HEK293T (cell line): ENCODE measurements around the gene TMC3.
"Not testable (repeated sequence)": the region's sequence is repeated elsewhere in the genome, so short reads cannot be mapped to it uniquely, and the experiment has no call there.

Experiments
- CTCF ChIA-PET: fragments of 350-600 bp; formaldehyde crosslinking; extraction: SDS; loops from one replicate; lab custom pipeline; 2021; ENCODE audit warnings: antibody characterized with exemption, inconsistent platforms; lab: Yijun Ruan, JAX
- POLR2A ChIA-PET: fragments of 350-600 bp; formaldehyde crosslinking; extraction: SDS; loops from one replicate; lab custom pipeline; 2020; ENCODE audit warnings: antibody characterized with exemption, inconsistent platforms; lab: Yijun Ruan, JAX
- DNase-seq: peaks from one replicate; pipeline ENCODE4 v3.0.0; 2012; ENCODE audit warnings: mixed read lengths; ENCODE audit errors: extremely low spot score
- ARNT ChIP-seq: fragments of 450-650 bp; IDR thresholded peaks from 2 replicates; pipeline ENCODE4 v1.6.1; 2017; ENCODE audit warnings: mild to moderate bottlenecking
- BHLHE40 ChIP-seq: fragments of 450-650 bp; IDR thresholded peaks from 2 replicates; pipeline ENCODE4 v1.6.1; 2016; ENCODE audit warnings: mild to moderate bottlenecking, moderate library complexity, borderline replicate concordance
- CTBP1 ChIP-seq: fragments of 450-650 bp; IDR thresholded peaks from 2 replicates; pipeline ENCODE4 v1.6.1; 2016; ENCODE audit warnings: borderline replicate concordance
- ELF4 ChIP-seq: fragments of 450-650 bp; IDR thresholded peaks from 2 replicates; pipeline ENCODE4 v1.6.1; 2017; ENCODE audit warnings: antibody characterized with exemption
- FOXA1 ChIP-seq: fragments of 450-650 bp; IDR thresholded peaks from 2 replicates; pipeline ENCODE4 v1.6.1; 2016; ENCODE audit warnings: mild to moderate bottlenecking
- FOXK2 ChIP-seq: fragments of 450-650 bp; IDR thresholded peaks from 2 replicates; pipeline ENCODE4 v1.6.1; 2016; ENCODE audit warnings: mild to moderate bottlenecking
- FOXM1 ChIP-seq: fragments of 450-650 bp; IDR thresholded peaks from 2 replicates; pipeline ENCODE4 v1.6.1; 2017; ENCODE audit warnings: mild to moderate bottlenecking, borderline replicate concordance
- HDGF ChIP-seq: fragments of 450-650 bp; IDR thresholded peaks from 2 replicates; pipeline ENCODE4 v1.6.1; 2017; ENCODE audit warnings: antibody characterized with exemption, borderline replicate concordance
- L3MBTL2 ChIP-seq: fragments of 450-650 bp; conservative IDR thresholded peaks from 2 replicates; pipeline ENCODE4 v1.6.1; 2016; ENCODE audit warnings: mild to moderate bottlenecking
- LEF1 ChIP-seq: fragments of 450-650 bp; IDR thresholded peaks from 2 replicates; pipeline ENCODE4 v1.6.1; 2017; ENCODE audit warnings: mild to moderate bottlenecking, borderline replicate concordance
- NFRKB ChIP-seq: fragments of 450-650 bp; IDR thresholded peaks from 2 replicates; pipeline ENCODE4 v1.6.1; 2016; ENCODE audit warnings: mild to moderate bottlenecking, moderate library complexity
- SP1 ChIP-seq: fragments of 450-650 bp; IDR thresholded peaks from 2 replicates; pipeline ENCODE4 v1.6.1; 2017
- SUZ12 ChIP-seq: fragments of 450-650 bp; IDR thresholded peaks from 2 replicates; pipeline ENCODE4 v1.6.1; 2016; ENCODE audit warnings: mild to moderate bottlenecking
- TARDBP ChIP-seq: fragments of 450-650 bp; IDR thresholded peaks from 2 replicates; pipeline ENCODE4 v1.6.1; 2016
- ZNF384 ChIP-seq: fragments of 450-650 bp; IDR thresholded peaks from 2 replicates; pipeline ENCODE4 v1.6.1; 2016
- TF ChIP-seq, protein P1 (sequence below): fragments of 450-650 bp; IDR thresholded peaks from 2 replicates; pipeline ENCODE4 v1.6.1; 2016

The TMC3 gene

DNA sequence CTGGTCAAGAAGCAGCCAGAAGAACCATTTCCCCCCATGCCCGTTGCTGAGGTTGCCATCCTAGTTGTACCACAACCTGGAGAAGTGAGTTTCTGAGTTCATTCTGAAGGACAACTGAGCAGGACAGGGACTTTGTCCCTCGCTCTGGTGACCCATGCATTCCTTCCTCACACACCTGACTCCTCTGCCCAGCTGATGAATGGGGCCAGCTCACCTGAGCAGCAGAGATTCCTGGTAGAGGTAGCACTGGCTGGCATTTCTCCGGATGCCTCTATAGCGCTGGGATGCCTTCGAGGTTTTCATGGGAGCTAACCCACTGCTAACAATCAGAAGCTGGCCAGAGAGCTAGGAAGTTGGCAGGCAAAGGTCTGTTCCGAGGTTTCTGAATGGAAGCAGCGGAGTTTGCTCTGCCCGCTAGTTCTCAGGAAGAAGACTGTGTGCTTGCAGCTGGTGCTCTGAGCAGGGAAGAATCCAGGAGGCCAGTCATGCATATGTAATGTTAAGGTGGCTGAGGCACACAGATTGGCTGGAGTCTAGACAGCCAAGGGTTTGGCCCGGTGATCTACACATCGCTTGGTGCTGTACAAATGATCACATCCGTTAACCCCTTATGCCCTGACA, at the start of gene TMC3:
Gene TMC3 (minus strand): TSS at position 439 of the 621 bp plus-strand sequence. CDS start 136 bp downstream, at position 303.
- TF ChIP-seq FOXM1 = no peak
- TF ChIP-seq SUZ12 = no peak
- TF ChIP-seq ARNT = no peak
- no peak for TF ChIP-seq NFRKB
- TF ChIP-seq LEF1 = no peak
- no peak for TF ChIP-seq ELF4
- no peak for TF ChIP-seq BHLHE40
- TF ChIP-seq, protein P1, sequence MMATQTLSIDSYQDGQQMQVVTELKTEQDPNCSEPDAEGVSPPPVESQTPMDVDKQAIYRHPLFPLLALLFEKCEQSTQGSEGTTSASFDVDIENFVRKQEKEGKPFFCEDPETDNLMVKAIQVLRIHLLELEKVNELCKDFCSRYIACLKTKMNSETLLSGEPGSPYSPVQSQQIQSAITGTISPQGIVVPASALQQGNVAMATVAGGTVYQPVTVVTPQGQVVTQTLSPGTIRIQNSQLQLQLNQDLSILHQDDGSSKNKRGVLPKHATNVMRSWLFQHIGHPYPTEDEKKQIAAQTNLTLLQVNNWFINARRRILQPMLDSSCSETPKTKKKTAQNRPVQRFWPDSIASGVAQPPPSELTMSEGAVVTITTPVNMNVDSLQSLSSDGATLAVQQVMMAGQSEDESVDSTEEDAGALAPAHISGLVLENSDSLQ = no peak
- TF ChIP-seq FOXA1 = no peak
- no peak for TF ChIP-seq SP1
- no peak for TF ChIP-seq HDGF
- no peak for TF ChIP-seq L3MBTL2
- no peak for TF ChIP-seq ZNF384
- TF ChIP-seq FOXK2 = no peak
- TF ChIP-seq CTBP1 = no peak
- TF ChIP-seq TARDBP = no peak
- no peak for DNase-seq
- ChIA-PET POLR2A (interaction anchor here (1.0 kb wide), 1 partner anchor 50 kb away, joined by 3 read pairs; the partner anchor contains the start of gene STARD5), CTCF (no interaction called here)

GRCh38 chr15:81421461-81421860, 47.4 kb upstream of the TMC3 start:
- ChIA-PET POLR2A (no interaction called here), CTCF (no interaction called here)
- TF ChIP-seq ZNF384 = no peak
- no peak for TF ChIP-seq TARDBP
- TF ChIP-seq L3MBTL2 = no peak
- TF ChIP-seq, protein P1 = peak; percentile 8; the same call in 1 of the 2 replicates
- no peak for DNase-seq

DNA sequence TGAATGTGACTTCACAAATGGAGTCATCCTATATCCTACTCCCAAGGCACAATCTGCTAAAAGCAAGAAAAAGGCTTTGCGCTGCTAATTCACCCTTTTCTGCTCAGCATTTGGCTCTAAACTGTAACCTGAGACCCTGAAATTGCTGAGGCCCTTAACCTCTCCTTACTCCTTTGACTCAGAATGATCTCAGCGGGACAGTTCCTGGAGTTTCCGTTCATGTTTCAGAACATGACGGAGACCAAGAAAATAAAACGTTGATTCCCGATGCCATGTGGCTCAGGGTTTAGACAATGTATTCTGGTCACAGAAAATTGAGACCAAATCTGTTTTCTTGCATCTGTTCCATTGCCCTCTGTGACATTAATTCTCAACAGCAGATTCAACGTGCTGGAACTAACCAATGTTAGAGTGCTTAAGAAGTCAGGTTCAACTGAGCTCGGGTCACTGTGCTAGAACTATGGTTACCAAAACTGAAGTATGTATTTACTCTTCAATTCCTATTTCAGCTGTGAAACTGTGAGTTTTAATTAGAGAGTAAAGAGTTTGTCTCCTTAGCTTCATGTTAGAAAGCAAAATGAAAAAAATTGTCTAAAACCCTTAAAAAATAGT, 45.4 kb upstream of the TMC3 start:
- DNase-seq = peak; percentile 68
- TF ChIP-seq L3MBTL2 (peak; percentile 78), FOXK2 (no peak)
- ChIA-PET CTCF (interaction anchor here (0.6 kb wide), 1 partner anchor 9 kb away, joined by 6 read pairs; no protein-coding TSS in a partner anchor), POLR2A (interaction anchor here (1.1 kb wide), 1 partner anchor 95 kb away, joined by 5 read pairs; the partner anchor contains the start of gene STARD5)

DNA sequence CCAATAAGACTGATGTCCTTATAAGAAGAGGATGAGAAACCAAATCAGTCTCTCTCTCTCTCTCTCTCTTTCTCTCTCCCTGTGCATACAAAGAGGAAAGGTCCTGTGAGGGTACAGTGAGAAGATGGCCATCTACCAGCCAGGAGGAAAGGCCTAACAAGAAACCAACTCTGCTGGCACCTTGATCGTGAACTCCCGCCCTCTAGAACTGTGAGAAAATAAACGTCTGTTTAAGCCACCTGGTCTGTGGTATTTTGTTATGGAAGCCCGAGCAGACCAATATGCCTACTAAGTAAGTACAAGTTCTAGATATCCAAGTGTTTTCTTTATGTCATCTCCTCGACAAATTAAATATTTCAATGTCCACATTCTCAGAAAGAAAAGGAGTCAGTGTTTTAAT, 44.9 kb upstream of the TMC3 start:
- TF ChIP-seq FOXK2 (no peak), NFRKB (no peak), ZNF384 (no peak), ELF4 (no peak), FOXA1 (no peak), HDGF (no peak), LEF1 (no peak), BHLHE40 (no peak), ARNT (no peak), SUZ12 (no peak), L3MBTL2 (no peak), FOXM1 (no peak), TARDBP (no peak), CTBP1 (no peak), SP1 (no peak)
- TF ChIP-seq, protein P1 = no peak
- CTCF ChIA-PET = no interaction called here
- DNase-seq = no peak
- POLR2A ChIA-PET = interaction anchor here (1.1 kb wide), 1 partner anchor 95 kb away, joined by 5 read pairs; the partner anchor contains the start of gene STARD5

- TF ChIP-seq FOXK2 (no peak), HDGF (no peak), ARNT (no peak), L3MBTL2 (no peak), NFRKB (no peak), LEF1 (no peak), SP1 (no peak)
- TF ChIP-seq, protein P1 = no peak
- CTCF ChIA-PET = no interaction called here
- POLR2A ChIA-PET = no interaction called here
- no peak for DNase-seq
Measured at GRCh38 chr15:81418444-81418843, 44.4 kb upstream of the TMC3 start.

- POLR2A ChIA-PET, CTCF ChIA-PET, DNase-seq: not testable (repeated sequence)
Measured at GRCh38 chr15:81414274-81414968, 40.4 kb upstream of the TMC3 start.
